BE2C (cell line): ENCODE results near the gene POLN.
"Not testable (repeated sequence)": the region's sequence is repeated elsewhere in the genome, so short reads cannot be mapped to it uniquely, and the experiment has no call there.

Experiments used
- DNase-seq: peaks from one replicate; pipeline ENCODE4 v3.0.0-alpha.2; 2020
- H3K27me3 ChIP-seq: fragments of 250-450 bp; sonication (Bioruptor Pico); 2 replicates; pipeline ENCODE4 v1.5.1; 2020; ENCODE audit warnings: mild to moderate bottlenecking
- H3K36me3 ChIP-seq: fragments of 250-450 bp; sonication (Bioruptor Pico); 2 replicates; pipeline ENCODE4 v1.5.1; 2020; ENCODE audit warnings: mild to moderate bottlenecking
- H3K4me1 ChIP-seq: fragments of 250-450 bp; sonication (Bioruptor Pico); 2 replicates; pipeline ENCODE4 v1.5.1; 2020
- H3K4me3 ChIP-seq: 2 replicates; pipeline ENCODE4 v1.5.1; 2011; ENCODE audit warnings: low read depth, low read length
- H3K9me3 ChIP-seq: fragments of 250-450 bp; sonication (Bioruptor Pico); 2 replicates; pipeline ENCODE4 v1.5.1; 2020
- TF ChIP-seq, protein P1 (sequence below): IDR thresholded peaks from 2 replicates; pipeline ENCODE4 v1.5.1; 2012; ENCODE audit warnings: mild to moderate bottlenecking, low read depth, low read length

Gene POLN

GRCh38 chr4:2041239-2042130 is 200.4 kb downstream of the POLN start:
- H3K36me3 ChIP-seq, result no peaks in the 10 kb centered on the region; the same call in 1 of the 2 replicates
- TF ChIP-seq, protein P1, sequence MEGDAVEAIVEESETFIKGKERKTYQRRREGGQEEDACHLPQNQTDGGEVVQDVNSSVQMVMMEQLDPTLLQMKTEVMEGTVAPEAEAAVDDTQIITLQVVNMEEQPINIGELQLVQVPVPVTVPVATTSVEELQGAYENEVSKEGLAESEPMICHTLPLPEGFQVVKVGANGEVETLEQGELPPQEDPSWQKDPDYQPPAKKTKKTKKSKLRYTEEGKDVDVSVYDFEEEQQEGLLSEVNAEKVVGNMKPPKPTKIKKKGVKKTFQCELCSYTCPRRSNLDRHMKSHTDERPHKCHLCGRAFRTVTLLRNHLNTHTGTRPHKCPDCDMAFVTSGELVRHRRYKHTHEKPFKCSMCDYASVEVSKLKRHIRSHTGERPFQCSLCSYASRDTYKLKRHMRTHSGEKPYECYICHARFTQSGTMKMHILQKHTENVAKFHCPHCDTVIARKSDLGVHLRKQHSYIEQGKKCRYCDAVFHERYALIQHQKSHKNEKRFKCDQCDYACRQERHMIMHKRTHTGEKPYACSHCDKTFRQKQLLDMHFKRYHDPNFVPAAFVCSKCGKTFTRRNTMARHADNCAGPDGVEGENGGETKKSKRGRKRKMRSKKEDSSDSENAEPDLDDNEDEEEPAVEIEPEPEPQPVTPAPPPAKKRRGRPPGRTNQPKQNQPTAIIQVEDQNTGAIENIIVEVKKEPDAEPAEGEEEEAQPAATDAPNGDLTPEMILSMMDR, result no peak
- H3K9me3 ChIP-seq, result peaks cover 4% of the 10 kb centered on the region; the same call in 1 of the 2 replicates
- H3K4me3 ChIP-seq, result peak overlapping the region; percentile 64
- H3K27me3 ChIP-seq, result peaks cover 36% of the 10 kb centered on the region
- DNase-seq, result peak; percentile 91
- H3K4me1 ChIP-seq, result no peaks in the 10 kb centered on the region

DNA sequence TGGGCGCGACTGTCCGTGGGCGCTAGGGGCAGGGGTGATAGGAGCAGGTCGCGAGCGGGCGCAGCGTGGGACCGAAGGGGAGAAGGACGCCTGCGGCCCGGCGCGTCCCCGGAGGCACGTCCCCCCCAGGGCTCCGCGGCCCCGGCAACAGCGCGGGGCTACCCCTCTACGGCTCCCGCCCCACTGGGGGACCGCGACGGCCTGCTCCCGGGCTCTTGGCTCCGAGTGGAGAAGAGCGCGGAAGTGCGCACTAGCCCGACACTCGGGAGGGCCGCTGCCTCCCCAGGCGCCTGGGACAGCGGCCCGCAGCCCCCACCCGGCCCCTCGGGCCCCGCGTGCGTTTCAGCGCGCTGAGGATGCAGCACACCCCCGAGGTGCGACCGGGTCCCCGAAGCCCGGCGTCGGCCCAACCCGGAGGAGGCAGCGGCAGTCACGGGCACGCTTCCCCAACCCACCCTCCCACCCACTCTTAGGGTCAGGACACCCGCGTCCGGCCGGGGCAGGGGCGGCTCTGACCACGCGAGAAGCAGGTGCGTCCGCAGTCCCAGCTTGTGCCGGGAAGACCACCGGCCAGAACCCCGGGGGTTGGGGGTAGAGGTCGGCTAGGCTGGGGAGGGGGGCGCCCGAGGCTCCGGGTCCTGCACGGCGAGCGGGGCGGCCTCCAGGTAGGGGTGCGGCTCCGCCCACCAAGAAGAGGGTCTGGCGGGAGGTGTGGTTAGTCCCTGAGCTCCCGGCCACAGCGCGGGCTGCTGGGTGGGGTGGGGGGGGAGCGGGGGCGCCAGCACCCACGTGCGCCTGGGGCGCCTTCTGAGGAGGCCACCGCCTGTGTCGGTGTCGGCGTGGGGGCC is 201.3 kb downstream of the POLN start:
- TF ChIP-seq, protein P1, result no peak
- Histone ChIP-seq H3K4me1 (no peaks in the 10 kb centered on the region), H3K9me3 (peaks cover 4% of the 10 kb centered on the region; the same call in 1 of the 2 replicates), H3K4me3 (0 out of 2 replicates have a peak overlapping the region, but pooled peaks have one; percentile 64), H3K27me3 (peaks cover 36% of the 10 kb centered on the region), H3K36me3 (no peaks in the 10 kb centered on the region; the same call in 1 of the 2 replicates)
- no peak for DNase-seq

GRCh38 chr4:2036866-2037265 is 205.1 kb downstream of the POLN start:
- no peaks in the 10 kb centered on the region for H3K9me3 ChIP-seq
- no peaks in the 10 kb centered on the region for H3K36me3 ChIP-seq
- no peaks in the 10 kb centered on the region for H3K4me1 ChIP-seq
- TF ChIP-seq, protein P1, result no peak
- no peak for DNase-seq
- peaks cover 56% of the 10 kb centered on the region for H3K27me3 ChIP-seq
- H3K4me3 ChIP-seq, result no peak overlapping the region

GRCh38 chr4:2036327-2036726 is 205.6 kb downstream of the POLN start:
- no peaks in the 10 kb centered on the region for H3K4me1 ChIP-seq
- no peaks in the 10 kb centered on the region for H3K9me3 ChIP-seq
- no peak overlapping the region for H3K4me3 ChIP-seq
- DNase-seq, result no peak
- H3K36me3 ChIP-seq, result no peaks in the 10 kb centered on the region
- H3K27me3 ChIP-seq, result peaks cover 51% of the 10 kb centered on the region
- TF ChIP-seq, protein P1, result no peak

DNA sequence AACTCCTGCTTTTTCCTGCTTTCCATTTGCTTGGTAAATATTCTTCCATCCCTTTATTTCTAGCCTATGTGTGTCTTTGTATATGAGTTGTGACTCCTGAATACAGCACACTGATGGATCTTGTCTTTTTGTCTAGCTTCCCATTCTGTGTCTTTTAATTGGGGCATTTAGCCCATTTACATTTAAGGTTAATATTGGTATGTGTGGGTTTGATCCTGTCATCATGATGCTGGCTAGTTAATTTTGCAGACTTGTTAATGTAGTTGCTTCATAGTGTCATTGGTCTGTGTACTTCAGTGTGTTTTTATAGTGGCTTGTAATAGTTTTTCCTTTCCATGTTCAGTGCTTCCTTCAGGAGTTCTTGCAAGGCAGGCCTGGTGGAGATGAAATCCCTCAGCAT is 210.8 kb downstream of the POLN start:
- DNase-seq, H3K4me1 ChIP-seq, H3K9me3 ChIP-seq, H3K4me3 ChIP-seq, H3K36me3 ChIP-seq: not testable (repeated sequence)
- peaks cover 55% of the 10 kb centered on the region for H3K27me3 ChIP-seq

DNA sequence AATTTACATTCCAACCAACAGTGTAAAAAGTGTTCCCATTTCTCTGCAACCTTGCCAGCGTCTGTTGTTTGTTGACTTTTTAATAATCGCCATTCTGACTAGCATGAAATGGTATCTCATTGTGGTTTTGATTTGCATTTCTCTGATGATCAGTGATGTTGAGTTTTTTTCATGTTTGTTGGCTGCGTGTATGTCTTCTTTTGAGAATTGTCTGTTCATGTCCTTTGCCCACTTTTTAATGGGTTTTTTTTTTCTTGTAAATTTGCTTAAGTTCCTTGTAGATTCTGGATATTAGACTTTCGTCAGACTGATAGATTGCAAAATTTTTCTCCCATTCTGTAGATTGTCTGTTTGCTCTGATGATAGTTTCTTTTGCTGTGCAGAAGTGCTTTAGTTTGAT is 214.8 kb downstream of the POLN start:
- H3K4me3 ChIP-seq, H3K9me3 ChIP-seq, H3K4me1 ChIP-seq, H3K36me3 ChIP-seq, DNase-seq: not testable (repeated sequence)
- peaks cover 35% of the 10 kb centered on the region for H3K27me3 ChIP-seq
